Measurements from ENCODE around the gene DSCAM. TPM values are rescaled to one million over a fixed set of nuclear protein-coding genes. Genes with fewer than 3 reads are reported as not detected.

Gene DSCAM
- polyA plus RNA-seq, 3 donors = not detected

DNA sequence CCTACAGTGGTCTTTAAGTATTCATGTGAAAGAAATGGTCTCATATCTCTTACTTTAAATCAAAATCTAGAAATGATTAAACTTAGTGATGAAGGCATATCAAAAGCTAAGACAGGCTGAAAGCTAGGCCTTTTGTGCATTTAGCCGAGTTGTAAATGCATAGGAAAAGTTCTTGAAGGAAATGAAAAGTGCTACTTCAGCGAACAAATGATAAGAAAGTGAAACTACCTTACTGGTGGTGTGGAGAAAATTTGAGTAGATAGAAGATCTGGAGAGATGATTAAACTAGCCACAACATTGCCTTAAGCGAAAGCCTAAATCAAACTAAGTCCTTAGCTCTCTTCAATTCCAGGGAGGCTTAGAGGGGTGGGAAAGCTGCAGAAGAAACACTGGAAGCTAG lies 147.6 kb downstream of the DSCAM start:
- H3K9ac ChIP-seq (ENCODE audit: insufficient read depth, low read length, poor library complexity, severe bottlenecking) = no peak overlapping the region
- no peaks in the 10 kb centered on the region for H3K27me3 ChIP-seq (ENCODE audit: control insufficient read depth in 2 of 2, insufficient read depth in 2 of 2, low read length in 2 of 2)
- DNase-seq = no peak
- H3K9me3 ChIP-seq (replicated peaks in 1 of 2; ENCODE audit: control insufficient read depth in 1 of 2, insufficient read depth in 1 of 2, low read length in 2 of 2) = peaks cover 0 to 4% of the 10 kb centered on the region in 2 donors
- H3K27ac ChIP-seq (ENCODE audit: low read depth in 1 of 2, low read length in 2 of 2) = no peak overlapping the region
- Mint-ChIP-seq H3K27me3 (ENCODE audit: low read depth in 3 of 3) (peaks cover 0 to 2% (median 0%) of the 10 kb centered on the region in 3 donors), H3K4me3 (no peak overlapping the region), H3K9me3 (peaks cover 0 to 9% (median 4%) of the 10 kb centered on the region in 7 donors), H3K27ac (no peak overlapping the region), H3K4me1 (no peaks in the 10 kb centered on the region), H3K36me3 (no peaks in the 10 kb centered on the region)
- H3K36me3 ChIP-seq (replicated peaks in 1 of 2; ENCODE audit: control insufficient read depth in 1 of 2, insufficient read depth in 2 of 2, low read length in 2 of 2) = no peaks in the 10 kb centered on the region
- no peak overlapping the region for H3K4me3 ChIP-seq (replicated peaks in 1 of 3; ENCODE audit: low read depth in 2 of 3, low read length in 3 of 3)
- no peaks in the 10 kb centered on the region for H3K4me1 ChIP-seq (ENCODE audit: control insufficient read depth in 1 of 2, insufficient read depth in 2 of 2, low read length in 2 of 2)
- 100% methylated on average over 1 of the region's 3 CpGs for WGBS (ENCODE audit: insufficient coverage)
- H3K79me2 ChIP-seq (ENCODE audit: insufficient read depth, low read length) = no peaks in the 10 kb centered on the region
- no peaks in the 10 kb centered on the region for H4K20me1 ChIP-seq (ENCODE audit: insufficient read depth, low read length)
- no peak overlapping the region for H2AFZ ChIP-seq (ENCODE audit: insufficient read depth, low read depth, low read length, poor library complexity, severe bottlenecking)
- no peak overlapping the region for H3K4me2 ChIP-seq (replicated peaks; ENCODE audit: extremely low read depth, low read length, poor library complexity, severe bottlenecking)
- TF ChIP-seq, protein P1, sequence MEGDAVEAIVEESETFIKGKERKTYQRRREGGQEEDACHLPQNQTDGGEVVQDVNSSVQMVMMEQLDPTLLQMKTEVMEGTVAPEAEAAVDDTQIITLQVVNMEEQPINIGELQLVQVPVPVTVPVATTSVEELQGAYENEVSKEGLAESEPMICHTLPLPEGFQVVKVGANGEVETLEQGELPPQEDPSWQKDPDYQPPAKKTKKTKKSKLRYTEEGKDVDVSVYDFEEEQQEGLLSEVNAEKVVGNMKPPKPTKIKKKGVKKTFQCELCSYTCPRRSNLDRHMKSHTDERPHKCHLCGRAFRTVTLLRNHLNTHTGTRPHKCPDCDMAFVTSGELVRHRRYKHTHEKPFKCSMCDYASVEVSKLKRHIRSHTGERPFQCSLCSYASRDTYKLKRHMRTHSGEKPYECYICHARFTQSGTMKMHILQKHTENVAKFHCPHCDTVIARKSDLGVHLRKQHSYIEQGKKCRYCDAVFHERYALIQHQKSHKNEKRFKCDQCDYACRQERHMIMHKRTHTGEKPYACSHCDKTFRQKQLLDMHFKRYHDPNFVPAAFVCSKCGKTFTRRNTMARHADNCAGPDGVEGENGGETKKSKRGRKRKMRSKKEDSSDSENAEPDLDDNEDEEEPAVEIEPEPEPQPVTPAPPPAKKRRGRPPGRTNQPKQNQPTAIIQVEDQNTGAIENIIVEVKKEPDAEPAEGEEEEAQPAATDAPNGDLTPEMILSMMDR (IDR thresholded peaks at IDR 0.05) = no peak
- intact Hi-C loops (cut with micrococcal nuclease) = no loop called here

DNA sequence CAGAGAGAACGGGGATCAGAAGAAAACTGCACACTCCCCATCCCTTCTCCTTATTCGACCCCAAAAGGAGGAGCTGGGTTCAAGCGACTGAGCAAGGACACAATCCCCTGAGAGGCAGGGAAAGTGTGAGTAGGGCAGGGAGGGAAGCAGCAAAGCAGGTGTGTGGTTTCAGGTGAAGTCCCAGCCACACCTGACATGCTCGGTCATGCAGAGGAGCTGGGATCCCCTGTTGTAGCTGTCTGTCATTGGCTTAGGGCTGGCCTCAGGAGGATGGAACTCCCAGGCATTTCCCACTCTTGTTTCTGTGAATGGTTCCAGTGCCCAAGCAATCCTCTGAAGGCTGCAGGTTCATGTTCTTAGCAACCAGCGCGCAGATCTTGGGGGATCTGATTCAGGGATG lies 150.7 kb downstream of the DSCAM start:
- H3K4me1 ChIP-seq (ENCODE audit: control insufficient read depth in 1 of 2, insufficient read depth in 2 of 2, low read length in 2 of 2) = no peaks in the 10 kb centered on the region
- Mint-ChIP-seq H3K4me3 (no peak overlapping the region), H3K27ac (no peak overlapping the region), H3K9me3 (peaks cover 0 to 11% (median 3%) of the 10 kb centered on the region in 7 donors), H3K36me3 (no peaks in the 10 kb centered on the region), H3K4me1 (no peaks in the 10 kb centered on the region), H3K27me3 (ENCODE audit: low read depth in 3 of 3) (peaks cover 0 to 2% (median 0%) of the 10 kb centered on the region in 3 donors)
- TF ChIP-seq, protein P1 (IDR thresholded peaks at IDR 0.05) = no peak
- no peak overlapping the region for H3K9ac ChIP-seq (ENCODE audit: insufficient read depth, low read length, poor library complexity, severe bottlenecking)
- no peaks in the 10 kb centered on the region for H4K20me1 ChIP-seq (ENCODE audit: insufficient read depth, low read length)
- H3K4me2 ChIP-seq (replicated peaks; ENCODE audit: extremely low read depth, low read length, poor library complexity, severe bottlenecking) = no peak overlapping the region
- WGBS (ENCODE audit: insufficient coverage) = 87% methylated on average over 3 of the region's 6 CpGs
- H2AFZ ChIP-seq (ENCODE audit: insufficient read depth, low read depth, low read length, poor library complexity, severe bottlenecking) = no peak overlapping the region
- H3K79me2 ChIP-seq (ENCODE audit: insufficient read depth, low read length) = no peaks in the 10 kb centered on the region
- no peak for DNase-seq
- no peaks in the 10 kb centered on the region for H3K9me3 ChIP-seq (replicated peaks in 1 of 2; ENCODE audit: control insufficient read depth in 1 of 2, insufficient read depth in 1 of 2, low read length in 2 of 2)
- H3K4me3 ChIP-seq (replicated peaks in 1 of 3; ENCODE audit: low read depth in 2 of 3, low read length in 3 of 3) = no peak overlapping the region
- intact Hi-C loops (cut with micrococcal nuclease) = no loop called here
- no peak overlapping the region for H3K27ac ChIP-seq (ENCODE audit: low read depth in 1 of 2, low read length in 2 of 2)
- H3K27me3 ChIP-seq (ENCODE audit: control insufficient read depth in 2 of 2, insufficient read depth in 2 of 2, low read length in 2 of 2) = no peaks in the 10 kb centered on the region
- no peaks in the 10 kb centered on the region for H3K36me3 ChIP-seq (replicated peaks in 1 of 2; ENCODE audit: control insufficient read depth in 1 of 2, insufficient read depth in 2 of 2, low read length in 2 of 2)
